HEK293 (cell line): ENCODE data around the gene NMNAT1.

Experiments
- BCL11A ChIP-seq: fragments of 450-650 bp; formaldehyde crosslinking; IDR thresholded peaks from 2 replicates; pipeline ENCODE4 v1.5.1; 2016; ENCODE audit warnings: low read depth, missing biosample characterization, missing genetic modification characterization
- KLF1 ChIP-seq: fragments of 450-650 bp; formaldehyde crosslinking; IDR thresholded peaks from 2 replicates; pipeline ENCODE4 v1.5.1; 2016; ENCODE audit warnings: missing biosample characterization, missing genetic modification characterization
- PATZ1 ChIP-seq: fragments of 450-650 bp; formaldehyde crosslinking; IDR thresholded peaks from 2 replicates; pipeline ENCODE4 v1.5.1; 2016; ENCODE audit warnings: missing biosample characterization, missing genetic modification characterization
- SCRT1 ChIP-seq: fragments of 450-650 bp; formaldehyde crosslinking; IDR thresholded peaks from 2 replicates; pipeline ENCODE4 v1.5.1; 2016; ENCODE audit warnings: missing biosample characterization, missing genetic modification characterization, borderline replicate concordance
- SCRT2 ChIP-seq: fragments of 450-650 bp; formaldehyde crosslinking; IDR thresholded peaks from 2 replicates; pipeline ENCODE4 v1.5.1; 2016; ENCODE audit warnings: missing biosample characterization, missing genetic modification characterization
- SP2 ChIP-seq: fragments of 450-650 bp; formaldehyde crosslinking; IDR thresholded peaks from 2 replicates; pipeline ENCODE4 v1.5.1; 2016; ENCODE audit warnings: missing biosample characterization, missing genetic modification characterization
- ZBTB26 ChIP-seq: fragments of 450-650 bp; formaldehyde crosslinking; optimal IDR thresholded peaks from 2 replicates; pipeline ENCODE3; 2016; ENCODE audit warnings: missing biosample characterization, mild to moderate bottlenecking, missing genetic modification characterization
- ZBTB7A ChIP-seq: fragments of 450-650 bp; formaldehyde crosslinking; IDR thresholded peaks from 2 replicates; pipeline ENCODE4 v1.5.1; 2016; ENCODE audit warnings: low read depth, missing biosample characterization, missing genetic modification characterization
- ZFHX2 ChIP-seq: fragments of 450-650 bp; formaldehyde crosslinking; conservative IDR thresholded peaks from 2 replicates; pipeline ENCODE4 v1.5.1; 2016; ENCODE audit warnings: missing biosample characterization, missing genetic modification characterization
- ZIC2 ChIP-seq: fragments of 450-650 bp; formaldehyde crosslinking; IDR thresholded peaks from 2 replicates; pipeline ENCODE4 v1.5.1; 2016; ENCODE audit warnings: missing biosample characterization, missing genetic modification characterization
- ZNF121 ChIP-seq: fragments of 450-650 bp; formaldehyde crosslinking; IDR thresholded peaks from 2 replicates; pipeline ENCODE4 v1.5.1; 2016; ENCODE audit warnings: missing biosample characterization, missing genetic modification characterization
- ZNF133 ChIP-seq: fragments of 450-650 bp; formaldehyde crosslinking; IDR thresholded peaks from 2 replicates; pipeline ENCODE4 v1.5.1; 2016; ENCODE audit warnings: missing biosample characterization, missing genetic modification characterization
- ZNF146 ChIP-seq: fragments of 450-650 bp; formaldehyde crosslinking; IDR thresholded peaks from 2 replicates; pipeline ENCODE4 v1.5.1; 2016; ENCODE audit warnings: missing biosample characterization, missing genetic modification characterization
- ZNF16 ChIP-seq: fragments of 450-650 bp; formaldehyde crosslinking; IDR thresholded peaks from 2 replicates; pipeline ENCODE4 v1.5.1; 2016; ENCODE audit warnings: low read depth, missing biosample characterization, missing genetic modification characterization
- ZNF211 ChIP-seq: fragments of 450-650 bp; formaldehyde crosslinking; IDR thresholded peaks from 2 replicates; pipeline ENCODE4 v1.5.1; 2016; ENCODE audit warnings: low read depth, missing biosample characterization, missing genetic modification characterization
- ZNF223 ChIP-seq: fragments of 450-650 bp; formaldehyde crosslinking; IDR thresholded peaks from 2 replicates; pipeline ENCODE4 v1.5.1; 2016; ENCODE audit warnings: missing biosample characterization, missing genetic modification characterization
- ZNF335 ChIP-seq: fragments of 450-650 bp; formaldehyde crosslinking; conservative IDR thresholded peaks from 2 replicates; pipeline ENCODE4 v1.5.1; 2016; ENCODE audit warnings: missing biosample characterization, missing genetic modification characterization
- ZNF362 ChIP-seq: fragments of 450-650 bp; formaldehyde crosslinking; IDR thresholded peaks from 2 replicates; pipeline ENCODE4 v1.5.1; 2016; ENCODE audit warnings: missing biosample characterization, missing genetic modification characterization
- ZNF398 ChIP-seq: fragments of 450-650 bp; formaldehyde crosslinking; IDR thresholded peaks from 2 replicates; pipeline ENCODE4 v1.5.1; 2017; ENCODE audit warnings: missing biosample characterization, missing genetic modification characterization
- ZNF426 ChIP-seq: fragments of 450-650 bp; formaldehyde crosslinking; IDR thresholded peaks from 2 replicates; pipeline ENCODE4 v1.5.1; 2017; ENCODE audit warnings: missing biosample characterization, missing genetic modification characterization, mild to moderate bottlenecking, inconsistent platforms, moderate library complexity
- ZNF513 ChIP-seq: fragments of 450-650 bp; IDR thresholded peaks from 2 replicates; pipeline ENCODE4 v1.5.1; 2018; ENCODE audit warnings: missing biosample characterization, missing genetic modification characterization
- ZNF529 ChIP-seq: fragments of 450-650 bp; formaldehyde crosslinking; IDR thresholded peaks from 2 replicates; pipeline ENCODE4 v1.5.1; 2017; ENCODE audit warnings: missing genetic modification characterization, missing biosample characterization; ENCODE audit not compliant: insufficient replicate concordance
- ZNF530 ChIP-seq: fragments of 450-650 bp; formaldehyde crosslinking; IDR thresholded peaks from 2 replicates; pipeline ENCODE4 v1.5.1; 2016; ENCODE audit warnings: low read depth, missing biosample characterization, missing genetic modification characterization
- ZNF555 ChIP-seq: fragments of 450-650 bp; formaldehyde crosslinking; conservative IDR thresholded peaks from 2 replicates; pipeline ENCODE4 v1.5.1; 2017; ENCODE audit warnings: missing biosample characterization, mild to moderate bottlenecking, missing genetic modification characterization, inconsistent platforms
- ZNF560 ChIP-seq: fragments of 450-650 bp; formaldehyde crosslinking; IDR thresholded peaks from 2 replicates; pipeline ENCODE4 v1.5.1; 2017; ENCODE audit warnings: missing biosample characterization, missing genetic modification characterization, borderline replicate concordance
- ZNF571 ChIP-seq: fragments of 450-650 bp; formaldehyde crosslinking; IDR thresholded peaks from 2 replicates; pipeline ENCODE4 v1.5.0; 2017; ENCODE audit warnings: missing biosample characterization, missing genetic modification characterization
- ZNF585B ChIP-seq: fragments of 450-650 bp; formaldehyde crosslinking; IDR thresholded peaks from 2 replicates; pipeline ENCODE4 v1.5.1; 2016; ENCODE audit warnings: missing biosample characterization, missing genetic modification characterization
- ZNF654 ChIP-seq: fragments of 450-650 bp; formaldehyde crosslinking; IDR thresholded peaks from 2 replicates; pipeline ENCODE4 v1.5.1; 2016; ENCODE audit warnings: low read depth, missing biosample characterization, missing genetic modification characterization
- ZNF76 ChIP-seq: fragments of 450-650 bp; formaldehyde crosslinking; IDR thresholded peaks from 2 replicates; pipeline ENCODE4; 2016; ENCODE audit warnings: low read depth, missing biosample characterization, missing genetic modification characterization, borderline replicate concordance
- ZSCAN16 ChIP-seq: fragments of 450-650 bp; formaldehyde crosslinking; IDR thresholded peaks from 2 replicates; pipeline ENCODE4 v1.5.1; 2016; ENCODE audit warnings: missing biosample characterization, missing genetic modification characterization

The NMNAT1 gene

GRCh38 chr1:9996624-9997582 lies 53.6 kb downstream of the NMNAT1 start, which contains the start of gene RBP7 (continued):
- no peak for TF ChIP-seq BCL11A
- no peak for TF ChIP-seq ZNF571
- TF ChIP-seq ZFHX2: peak; percentile 30; the same call in 1 of the 2 replicates
- TF ChIP-seq ZNF560 (tag by site-specific recombination): no peak
- TF ChIP-seq ZNF121 (tag by site-specific recombination): no peak
- no peak for TF ChIP-seq ZNF530 (tag by site-specific recombination)
- TF ChIP-seq ZIC2 (tag by site-specific recombination): peak; percentile 19; the same call in 1 of the 2 replicates
- TF ChIP-seq ZNF133: no peak
- no peak for TF ChIP-seq ZNF529 (tag by site-specific recombination)
- TF ChIP-seq SCRT2 (tag by site-specific recombination): no peak
- TF ChIP-seq ZNF654 (tag by site-specific recombination): no peak
- no peak for TF ChIP-seq ZNF146 (tag by site-specific recombination)
- 0 out of 2 replicates have a peak, but pooled peaks have one; percentile 22 for TF ChIP-seq PATZ1 (tag by site-specific recombination)
- TF ChIP-seq ZNF426: no peak
- peak; percentile 54 for TF ChIP-seq ZBTB26 (tag by site-specific recombination)
- TF ChIP-seq ZNF555: no peak
- no peak for TF ChIP-seq SCRT1 (tag by site-specific recombination)
- no peak for TF ChIP-seq ZNF513 (tag by site-specific recombination)
- TF ChIP-seq ZNF362 (tag by site-specific recombination): no peak
- 0 out of 2 replicates have a peak, but pooled peaks have one; percentile 6 for TF ChIP-seq SP2 (tag by site-specific recombination)
- TF ChIP-seq ZNF223: no peak
- TF ChIP-seq ZNF16 (tag by site-specific recombination): no peak
- no peak for TF ChIP-seq ZNF76 (tag by site-specific recombination)
- TF ChIP-seq ZNF335: peak; percentile 89
- no peak for TF ChIP-seq ZSCAN16 (tag by site-specific recombination)
- TF ChIP-seq ZNF398: no peak
- peak; percentile 55 for TF ChIP-seq KLF1 (tag by site-specific recombination)
- no peak for TF ChIP-seq ZNF585B (tag by site-specific recombination)
- no peak for TF ChIP-seq ZBTB7A (tag by site-specific recombination)
- TF ChIP-seq ZNF211 (tag by site-specific recombination): no peak
